Smooth muscle cell (in vitro differentiated cells): Measurements from ENCODE around the gene CRISP3. TPM values are rescaled to one million over a fixed set of nuclear protein-coding genes. Genes with fewer than 3 reads are reported as not detected.

Experiments used
- DNase-seq: peaks from one replicate; lab custom pipeline; 2025; ENCODE audit not compliant: unreplicated experiment; lab: John Stamatoyannopoulos, UW
- H2AFZ ChIP-seq: fragments of 200-600 bp; sonication (generic); 2 replicates; pipeline ENCODE4 v1.6.0; 2016; ENCODE audit warnings: antibody characterized with exemption, low read depth, mild to moderate bottlenecking
- H3F3A ChIP-seq: fragments of 200-600 bp; sonication (generic); 2 replicates; pipeline ENCODE4 v1.6.0; 2017; ENCODE audit warnings: antibody characterized with exemption, low read depth
- H3K27ac ChIP-seq: fragments of 200-600 bp; sonication (generic); 2 replicates; pipeline ENCODE4 v1.5.1; 2016; ENCODE audit warnings: low read depth, mild to moderate bottlenecking
- H3K27me3 ChIP-seq: fragments of 200-600 bp; sonication (generic); 2 replicates; pipeline ENCODE4 v1.6.1; 2016; ENCODE audit warnings: low read depth, mild to moderate bottlenecking
- H3K36me3 ChIP-seq: fragments of 200-600 bp; sonication (generic); 2 replicates; pipeline ENCODE4 v1.5.1; 2016; ENCODE audit warnings: low read depth
- H3K4me1 ChIP-seq: fragments of 200-600 bp; sonication (generic); 2 replicates; pipeline ENCODE4 v1.5.1; 2016; ENCODE audit warnings: low read depth
- H3K4me2 ChIP-seq: fragments of 200-600 bp; sonication (generic); 2 replicates; pipeline ENCODE4 v1.6.0; 2016; ENCODE audit warnings: mild to moderate bottlenecking
- H3K4me3 ChIP-seq: fragments of 200-600 bp; sonication (generic); 2 replicates; pipeline ENCODE4 v1.5.1; 2016; ENCODE audit warnings: mild to moderate bottlenecking
- H3K79me2 ChIP-seq: fragments of 200-600 bp; sonication (generic); 2 replicates; pipeline ENCODE4 v1.6.0; 2016; ENCODE audit warnings: low read depth, mild to moderate bottlenecking
- H3K9ac ChIP-seq: fragments of 200-600 bp; sonication (generic); 2 replicates; pipeline ENCODE4 v1.6.0; 2016; ENCODE audit warnings: low read depth
- H3K9me3 ChIP-seq: fragments of 200-600 bp; sonication (generic); replicated peaks from 2 replicates; pipeline ENCODE4 v1.5.1; 2016; ENCODE audit warnings: low read depth
- H4K20me1 ChIP-seq: fragments of 200-600 bp; sonication (generic); 2 replicates; pipeline ENCODE4 v1.6.0; 2016; ENCODE audit warnings: low read depth
- WGBS: methylation state at CpG from one replicate; pipeline ENCODE4 v1.1.7; 2016; ENCODE audit warnings: low lambda C conversion rate; 5-methylcytosine and 5-hydroxymethylcytosine counted together
- polyA plus RNA-seq: library from polyadenylated mRNA; unstranded; fragments of >200 nt; fragmentation: Nextera tagmentation; extraction: Ambion mirVana; gene quantifications from 2 replicates; pipeline ENCODE4 v1.2.1, GENCODE V29; 2016
- total RNA-seq: library from RNA; depleted of rRNA; stranded (reverse); fragments of >200 nt; gene quantifications from 2 replicates; pipeline ENCODE4 v1.2.3, GENCODE V29; 2014
- TF ChIP-seq, protein P1 (sequence below): fragments of 200-600 bp; sonication (generic); IDR thresholded peaks from 2 replicates; pipeline ENCODE4 v1.5.1; 2017; ENCODE audit warnings: borderline replicate concordance, mild to moderate bottlenecking, antibody characterized with exemption; ENCODE audit not compliant: insufficient read depth, poor library complexity, severe bottlenecking

The CRISP3 gene, protein sequence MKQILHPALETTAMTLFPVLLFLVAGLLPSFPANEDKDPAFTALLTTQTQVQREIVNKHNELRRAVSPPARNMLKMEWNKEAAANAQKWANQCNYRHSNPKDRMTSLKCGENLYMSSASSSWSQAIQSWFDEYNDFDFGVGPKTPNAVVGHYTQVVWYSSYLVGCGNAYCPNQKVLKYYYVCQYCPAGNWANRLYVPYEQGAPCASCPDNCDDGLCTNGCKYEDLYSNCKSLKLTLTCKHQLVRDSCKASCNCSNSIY
- total RNA-seq (1.7 and 4.3 TPM in 2 replicates), polyA plus RNA-seq (1.1 TPM in 1 of 2 replicates, not detected in the other)

DNA sequence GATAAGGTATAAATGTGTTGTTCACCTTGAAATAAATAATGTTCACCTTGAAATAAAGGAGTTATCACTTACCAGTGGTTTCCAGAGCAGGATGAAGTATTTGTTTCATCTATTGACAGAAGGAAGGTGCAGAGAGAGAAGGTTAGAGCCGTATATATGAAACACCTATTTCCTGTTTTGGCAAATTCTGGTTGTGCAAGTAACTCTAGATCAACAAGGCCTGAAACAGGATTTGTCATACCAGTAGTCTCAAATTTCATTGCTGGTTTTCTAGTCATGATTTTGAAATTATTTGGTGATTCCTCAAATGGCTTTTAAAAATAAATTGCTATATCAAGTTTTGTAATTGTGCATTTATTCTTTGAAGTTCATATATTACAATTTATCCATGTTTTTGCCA, at the start of gene CRISP3:
Gene CRISP3, minus strand, starts transcription at position 130 of the 400 bp plus-strand sequence. Its CDS starts 21 bp downstream, at position 109.
- Histone ChIP-seq H3K27me3 (no peaks in the 10 kb centered on the region), H2AFZ (no peak within 1 kb of the TSS), H3K9ac (no peak within 1 kb of the TSS), H3K4me1 (no peaks in the 10 kb centered on the region), H3K4me2 (no peak within 1 kb of the TSS), H3K36me3 (no peaks in the 10 kb centered on the region), H3K9me3 (no peaks in the 10 kb centered on the region), H3K27ac (no peak within 1 kb of the TSS), H4K20me1 (no peaks in the 10 kb centered on the region), H3K4me3 (no peak within 1 kb of the TSS), H3F3A (no peaks in the 10 kb centered on the region), H3K79me2 (no peaks in the 10 kb centered on the region)
- no peak for DNase-seq
- WGBS, result 62% methylated on average over 1 of the region's 1 CpG
- TF ChIP-seq, protein P1, sequence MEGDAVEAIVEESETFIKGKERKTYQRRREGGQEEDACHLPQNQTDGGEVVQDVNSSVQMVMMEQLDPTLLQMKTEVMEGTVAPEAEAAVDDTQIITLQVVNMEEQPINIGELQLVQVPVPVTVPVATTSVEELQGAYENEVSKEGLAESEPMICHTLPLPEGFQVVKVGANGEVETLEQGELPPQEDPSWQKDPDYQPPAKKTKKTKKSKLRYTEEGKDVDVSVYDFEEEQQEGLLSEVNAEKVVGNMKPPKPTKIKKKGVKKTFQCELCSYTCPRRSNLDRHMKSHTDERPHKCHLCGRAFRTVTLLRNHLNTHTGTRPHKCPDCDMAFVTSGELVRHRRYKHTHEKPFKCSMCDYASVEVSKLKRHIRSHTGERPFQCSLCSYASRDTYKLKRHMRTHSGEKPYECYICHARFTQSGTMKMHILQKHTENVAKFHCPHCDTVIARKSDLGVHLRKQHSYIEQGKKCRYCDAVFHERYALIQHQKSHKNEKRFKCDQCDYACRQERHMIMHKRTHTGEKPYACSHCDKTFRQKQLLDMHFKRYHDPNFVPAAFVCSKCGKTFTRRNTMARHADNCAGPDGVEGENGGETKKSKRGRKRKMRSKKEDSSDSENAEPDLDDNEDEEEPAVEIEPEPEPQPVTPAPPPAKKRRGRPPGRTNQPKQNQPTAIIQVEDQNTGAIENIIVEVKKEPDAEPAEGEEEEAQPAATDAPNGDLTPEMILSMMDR, result no peak

DNA sequence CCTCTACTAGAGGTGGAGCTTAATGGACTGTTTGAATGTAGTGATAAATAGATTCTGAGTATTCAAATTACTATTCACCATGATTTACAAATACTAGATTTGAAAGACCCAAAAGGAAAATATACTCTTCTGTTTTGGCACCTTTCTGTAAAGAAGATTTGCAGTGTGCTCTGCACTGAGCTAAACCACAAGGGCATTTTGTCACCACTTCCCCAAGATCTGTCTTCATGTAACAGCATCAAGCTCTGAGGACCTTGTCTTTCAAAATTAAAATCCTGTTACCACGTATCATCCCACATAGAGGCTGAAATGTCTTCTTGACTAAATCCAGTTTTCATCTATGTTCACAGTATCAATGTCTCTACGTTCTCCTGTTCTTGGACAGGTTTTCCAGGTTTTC, 46.2 kb upstream of the CRISP3 start:
- no peak for DNase-seq
- no peaks in the 10 kb centered on the region for H3K79me2 ChIP-seq
- no peaks in the 10 kb centered on the region for H4K20me1 ChIP-seq
- H3F3A ChIP-seq, result no peaks in the 10 kb centered on the region
- no peak overlapping the region for H2AFZ ChIP-seq
- no peak overlapping the region for H3K27ac ChIP-seq
- 96% methylated on average over 2 of the region's 2 CpGs for WGBS
- no peak overlapping the region for H3K4me3 ChIP-seq
- H3K4me2 ChIP-seq, result no peak overlapping the region
- no peaks in the 10 kb centered on the region for H3K4me1 ChIP-seq
- no peaks in the 10 kb centered on the region for H3K36me3 ChIP-seq
- H3K9ac ChIP-seq, result no peak overlapping the region
- TF ChIP-seq, protein P1, result no peak
- H3K27me3 ChIP-seq, result no peaks in the 10 kb centered on the region
- no peaks in the 10 kb centered on the region for H3K9me3 ChIP-seq

DNA sequence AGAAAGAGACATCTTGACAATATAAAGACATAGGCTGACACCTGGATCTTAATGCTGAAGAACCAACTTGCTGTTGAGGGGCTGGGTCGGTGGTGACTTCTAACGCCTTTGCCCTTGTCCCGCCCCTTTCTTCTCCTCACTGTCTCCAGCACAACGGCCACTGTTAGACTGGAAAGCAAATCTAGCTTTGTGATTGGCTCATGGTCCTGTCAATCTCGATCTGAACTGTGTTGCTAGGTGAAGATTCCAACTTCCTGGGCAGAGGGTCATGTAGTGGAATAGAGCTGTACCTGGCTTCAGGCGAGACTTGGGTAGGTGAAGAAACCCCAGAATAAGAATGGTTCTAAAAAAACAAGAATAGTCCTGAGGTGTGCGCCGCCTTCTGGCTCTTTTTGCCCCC, 43.0 kb upstream of the CRISP3 start, which contains the start of gene PGK2:
Gene PGK2, minus strand, starts transcription at position 110 of the 400 bp plus-strand sequence. Its CDS starts 98 bp downstream, at position 12.
- Histone ChIP-seq H3K4me3 (no peak within 1 kb of the TSS), H3K79me2 (no peaks in the 10 kb centered on the region), H2AFZ (no peak within 1 kb of the TSS), H3K9ac (no peak within 1 kb of the TSS), H3K27ac (no peak within 1 kb of the TSS), H3K4me2 (no peak within 1 kb of the TSS), H3F3A (no peaks in the 10 kb centered on the region), H3K9me3 (no peaks in the 10 kb centered on the region), H4K20me1 (no peaks in the 10 kb centered on the region), H3K4me1 (no peaks in the 10 kb centered on the region), H3K36me3 (no peaks in the 10 kb centered on the region), H3K27me3 (no peaks in the 10 kb centered on the region)
- TF ChIP-seq, protein P1, result no peak
- DNase-seq, result no peak
- 83% methylated on average over 8 of the region's 8 CpGs for WGBS

DNA sequence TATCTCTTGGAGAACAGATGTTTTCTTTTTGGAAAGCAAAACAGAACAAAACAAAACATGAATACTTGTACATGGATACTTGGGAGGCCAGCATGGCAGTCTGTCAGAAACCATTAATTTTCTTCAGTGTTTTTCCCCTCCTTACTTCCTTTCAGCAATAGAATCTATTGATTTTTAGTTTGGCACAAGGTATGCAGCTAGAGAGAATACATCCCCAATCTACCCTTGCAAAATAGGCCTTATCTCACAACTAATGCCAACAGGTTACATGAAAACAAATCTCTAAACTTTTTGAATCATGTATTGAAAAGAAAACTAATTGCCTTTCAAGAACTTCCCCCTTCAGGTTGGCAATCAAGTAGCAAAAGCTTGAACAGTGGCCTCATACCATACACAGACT, 40.1 kb upstream of the CRISP3 start:
- no peak overlapping the region for H2AFZ ChIP-seq
- H3K9me3 ChIP-seq, result no peaks in the 10 kb centered on the region
- H3K27me3 ChIP-seq, result no peaks in the 10 kb centered on the region

More for the DNA sequence above, 40.1 kb upstream of the CRISP3 start:
- TF ChIP-seq, protein P1, result no peak
- H3K27ac ChIP-seq, result no peak overlapping the region
- H3K36me3 ChIP-seq, result no peaks in the 10 kb centered on the region
- no peak overlapping the region for H3K4me2 ChIP-seq
- DNase-seq, result no peak
- H3K79me2 ChIP-seq, result no peaks in the 10 kb centered on the region
- no peaks in the 10 kb centered on the region for H3K4me1 ChIP-seq
- no peak overlapping the region for H3K9ac ChIP-seq
- no peaks in the 10 kb centered on the region for H3F3A ChIP-seq
- no peaks in the 10 kb centered on the region for H4K20me1 ChIP-seq
- H3K4me3 ChIP-seq, result no peak overlapping the region
